Measurements from ENCODE around the gene UHRF1. TPM values are rescaled to one million over a fixed set of nuclear protein-coding genes. Genes with fewer than 3 reads are reported as not detected.

Gene UHRF1
- total and polyA plus RNA-seq, 2 of the 13 experiments (the other 11 are each of a cell fraction or from before 2014, with no cell fraction given): 6.8 to 78.4 TPM

DNA sequence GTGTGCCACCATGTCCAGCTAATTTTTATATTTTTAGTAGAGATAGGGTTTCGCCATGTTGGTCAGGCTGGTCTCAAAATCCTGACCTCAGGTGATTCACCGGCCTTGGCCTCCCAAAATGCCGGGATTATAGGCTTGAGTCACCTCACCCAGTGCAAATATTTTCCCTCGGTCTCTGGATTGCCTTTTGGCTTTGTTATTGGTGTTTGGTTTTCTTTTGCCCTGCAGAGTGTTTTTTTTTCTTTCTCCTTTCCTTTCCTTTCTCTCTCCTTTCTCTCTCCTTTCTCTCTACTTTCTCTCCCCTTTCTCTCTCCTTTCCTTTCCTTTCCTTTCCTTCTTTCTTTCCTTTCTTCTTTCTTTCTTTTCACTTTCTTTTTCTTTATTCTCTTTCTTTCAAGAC lies 92.8 kb downstream of the UHRF1 start (continued):
- TF ChIP-seq THRA (CRISPR knock-in tag; IDR thresholded peaks at IDR 0.05; ENCODE audit: borderline replicate concordance) (peak; percentile 77; the same call in 1 of the 2 replicates), ZNF430 (CRISPR knock-in tag; IDR thresholded peaks at IDR 0.05) (no peak), ZNF251 (CRISPR knock-in tag; IDR thresholded peaks at IDR 0.05) (no peak), ZSCAN5A (CRISPR knock-in tag; IDR thresholded peaks at IDR 0.05; ENCODE audit: borderline replicate concordance) (no peak), EP300 (IDR thresholded peaks at IDR 0.05; ENCODE audit: low read depth in 2 of 2, low read length in 2 of 2) (peak; percentile 19 to 31; a peak in 1 of 4 replicates), EP300 (CRISPR knock-in tag; IDR thresholded peaks at IDR 0.05; ENCODE audit: borderline replicate concordance) (0 out of 2 replicates have a peak, but pooled peaks have one; percentile 11), ZNF724P (CRISPR knock-in tag; IDR thresholded peaks at IDR 0.05; ENCODE audit: borderline replicate concordance) (no peak), REST (IDR thresholded peaks at IDR 0.05; ENCODE audit: borderline replicate concordance in 1 of 2, low read depth in 1 of 2, low read length in 2 of 2) (no peak), ZNF468 (CRISPR knock-in tag; IDR thresholded peaks at IDR 0.05) (no peak), ZNF670 (CRISPR knock-in tag; IDR thresholded peaks at IDR 0.05; ENCODE audit: borderline replicate concordance) (no peak), SALL1 (CRISPR knock-in tag; IDR thresholded peaks at IDR 0.05) (no peak; the same call in 1 of the 2 replicates), ZNF549 (CRISPR knock-in tag; IDR thresholded peaks at IDR 0.05) (no peak), ARID2 (CRISPR knock-in tag; IDR thresholded peaks at IDR 0.05; ENCODE audit: borderline replicate concordance) (no peak), MED13 (CRISPR knock-in tag; IDR thresholded peaks at IDR 0.05) (no peak), IKZF5 (CRISPR knock-in tag; IDR thresholded peaks at IDR 0.05) (peak; percentile 61; the same call in 1 of the 2 replicates), HDAC2 (CRISPR knock-in tag; IDR thresholded peaks at IDR 0.05) (peak; percentile 64; the same call in 1 of the 2 replicates), MAFG (CRISPR knock-in tag; IDR thresholded peaks at IDR 0.05) (no peak), U2AF1 (optimal IDR thresholded peaks at IDR 0.05; ENCODE audit: low read depth, low read length) (no peak), ZFP90 (CRISPR knock-in tag; IDR thresholded peaks at IDR 0.05; ENCODE audit: borderline replicate concordance) (no peak), IRX3 (CRISPR knock-in tag; IDR thresholded peaks at IDR 0.05; ENCODE audit: borderline replicate concordance, low read depth) (no peak), ZNF496 (CRISPR knock-in tag; IDR thresholded peaks at IDR 0.05; ENCODE audit: insufficient replicate concordance) (no peak)
- TF ChIP-seq, protein P1, sequence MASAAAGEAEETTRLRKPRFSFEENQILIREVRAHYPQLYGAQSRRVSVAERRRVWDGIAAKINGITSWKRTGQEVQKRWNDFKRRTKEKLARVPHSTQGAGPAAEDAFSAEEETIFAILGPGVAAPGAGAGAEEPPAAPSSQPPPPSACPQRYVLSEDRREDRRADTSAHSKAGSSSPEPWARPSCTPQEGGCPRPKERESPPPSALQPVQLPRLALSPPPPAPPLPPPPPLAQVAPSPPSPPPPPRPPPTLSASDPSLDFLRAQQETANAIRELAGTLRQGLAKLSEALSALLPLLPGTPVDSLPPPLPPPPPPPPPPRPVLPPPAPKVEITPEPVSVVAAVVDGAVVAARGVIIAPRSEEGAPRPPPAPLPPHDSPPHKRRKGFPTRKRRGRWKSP (CRISPR knock-in tag; IDR thresholded peaks at IDR 0.05): peak; percentile 60; the same call in 1 of the 2 replicates
